ENCODE measurements around the gene USP16. TPM values are rescaled to one million over a fixed set of nuclear protein-coding genes. Genes with fewer than 3 reads are reported as not detected.

The USP16 gene
- total RNA-seq, 2 donors from 2014 or later: 33.3 to 34.2 TPM

DNA sequence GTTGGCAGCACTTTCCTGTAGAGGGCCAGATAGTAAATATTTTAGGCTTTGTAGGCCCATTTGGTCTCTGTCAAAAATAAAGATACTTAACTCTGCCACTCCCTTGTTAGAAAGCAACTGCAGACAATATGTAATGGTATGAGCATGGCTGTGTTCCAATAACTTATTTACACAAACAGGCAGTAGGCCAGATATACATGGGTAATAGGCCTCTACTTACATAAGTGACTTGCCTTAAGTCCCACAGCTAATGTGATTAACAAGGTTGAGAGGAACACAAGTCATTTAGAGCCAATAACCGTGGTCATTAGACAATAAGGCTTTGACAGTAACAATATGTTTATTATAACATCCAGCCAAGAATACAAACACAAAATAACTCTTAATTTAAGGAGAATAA is 31.5 kb downstream of the USP16 start:
- no peaks in the 10 kb centered on the region for H3K9me3 ChIP-seq
- no peak overlapping the region for H3K9ac ChIP-seq (ENCODE audit: low read depth in 2 of 2, low read length in 2 of 2)
- no peak overlapping the region for H3K4me3 ChIP-seq
- no peaks in the 10 kb centered on the region for H3K4me1 ChIP-seq
- intact Hi-C loops (cut with DNase I): loop anchor here (10.0 kb wide), 1 partner anchor 71 kb away; no protein-coding TSS in a partner anchor
- no peaks in the 10 kb centered on the region for H3K27me3 ChIP-seq
- peaks cover 7% of the 10 kb centered on the region for H3K36me3 ChIP-seq
- H3K27ac ChIP-seq: no peak overlapping the region
- TF ChIP-seq, protein P1, sequence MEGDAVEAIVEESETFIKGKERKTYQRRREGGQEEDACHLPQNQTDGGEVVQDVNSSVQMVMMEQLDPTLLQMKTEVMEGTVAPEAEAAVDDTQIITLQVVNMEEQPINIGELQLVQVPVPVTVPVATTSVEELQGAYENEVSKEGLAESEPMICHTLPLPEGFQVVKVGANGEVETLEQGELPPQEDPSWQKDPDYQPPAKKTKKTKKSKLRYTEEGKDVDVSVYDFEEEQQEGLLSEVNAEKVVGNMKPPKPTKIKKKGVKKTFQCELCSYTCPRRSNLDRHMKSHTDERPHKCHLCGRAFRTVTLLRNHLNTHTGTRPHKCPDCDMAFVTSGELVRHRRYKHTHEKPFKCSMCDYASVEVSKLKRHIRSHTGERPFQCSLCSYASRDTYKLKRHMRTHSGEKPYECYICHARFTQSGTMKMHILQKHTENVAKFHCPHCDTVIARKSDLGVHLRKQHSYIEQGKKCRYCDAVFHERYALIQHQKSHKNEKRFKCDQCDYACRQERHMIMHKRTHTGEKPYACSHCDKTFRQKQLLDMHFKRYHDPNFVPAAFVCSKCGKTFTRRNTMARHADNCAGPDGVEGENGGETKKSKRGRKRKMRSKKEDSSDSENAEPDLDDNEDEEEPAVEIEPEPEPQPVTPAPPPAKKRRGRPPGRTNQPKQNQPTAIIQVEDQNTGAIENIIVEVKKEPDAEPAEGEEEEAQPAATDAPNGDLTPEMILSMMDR (IDR thresholded peaks at IDR 0.05): no peak
- DNase-seq: no peak

DNA sequence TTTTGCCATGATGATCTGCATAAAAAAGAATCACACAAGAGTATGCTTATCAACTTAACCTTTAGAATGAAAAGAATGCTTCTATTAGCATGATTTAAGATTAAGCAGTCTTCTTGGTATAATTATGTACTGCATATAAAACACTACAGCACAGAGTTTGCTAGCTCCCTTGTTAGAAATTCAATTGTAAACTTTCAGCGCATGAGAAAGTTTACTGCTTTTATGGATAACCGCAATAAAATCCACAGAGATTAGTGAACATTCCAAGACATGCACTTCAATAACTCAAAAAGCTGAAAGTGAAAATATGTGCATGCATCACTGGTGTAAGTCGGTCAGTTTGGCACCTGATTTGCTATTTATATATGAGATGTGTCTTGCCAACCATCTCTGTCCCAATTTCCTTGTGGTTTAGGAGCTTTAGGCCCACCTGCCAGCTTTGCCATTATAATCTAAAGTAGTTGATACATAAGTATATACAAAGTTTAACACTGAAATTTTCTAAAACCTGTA is 32.1 kb downstream of the USP16 start:
- H3K36me3 ChIP-seq: peaks cover 7% of the 10 kb centered on the region
- H3K4me1 ChIP-seq: no peaks in the 10 kb centered on the region
- TF ChIP-seq, protein P1 (IDR thresholded peaks at IDR 0.05): no peak
- no peak for DNase-seq
- no peak overlapping the region for H3K27ac ChIP-seq
- no peaks in the 10 kb centered on the region for H3K9me3 ChIP-seq
- no peak overlapping the region for H3K9ac ChIP-seq (ENCODE audit: low read depth in 2 of 2, low read length in 2 of 2)
- H3K27me3 ChIP-seq: no peaks in the 10 kb centered on the region
- intact Hi-C loops (cut with DNase I): loop anchor here (10.0 kb wide), 1 partner anchor 72 kb away; no protein-coding TSS in a partner anchor
- H3K4me3 ChIP-seq: no peak overlapping the region

GRCh38 chr21:29064850-29065481 is 40.5 kb downstream of the USP16 start:
- H3K9ac ChIP-seq (ENCODE audit: low read depth in 2 of 2, low read length in 2 of 2): no peak overlapping the region
- no peak for DNase-seq
- intact Hi-C loops (cut with DNase I): no loop called here
- H3K27ac ChIP-seq: no peak overlapping the region
- no peak overlapping the region for H3K4me3 ChIP-seq
- TF ChIP-seq, protein P1 (IDR thresholded peaks at IDR 0.05): no peak
- H3K36me3 ChIP-seq: peaks cover 12% of the 10 kb centered on the region
- H3K27me3 ChIP-seq: no peaks in the 10 kb centered on the region
- no peaks in the 10 kb centered on the region for H3K9me3 ChIP-seq
- H3K4me1 ChIP-seq: no peaks in the 10 kb centered on the region

DNA sequence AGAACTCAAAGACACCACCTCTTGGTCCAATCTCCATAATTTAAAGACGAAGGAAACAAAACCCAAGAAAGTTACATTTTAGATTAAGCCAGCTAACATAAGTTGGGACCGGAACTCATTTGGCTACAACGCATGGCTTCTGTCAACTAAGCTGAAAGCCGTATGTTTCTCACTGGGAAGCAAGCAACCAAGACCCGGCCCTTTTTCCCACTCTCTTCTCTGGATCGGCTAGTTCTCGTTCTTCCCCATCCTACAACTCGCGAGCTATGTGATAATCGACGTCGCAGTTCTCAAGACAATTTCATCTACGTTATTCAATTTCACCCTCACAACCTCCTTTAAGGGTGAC is 48.4 kb downstream of the USP16 start:
- TF ChIP-seq, protein P1 (IDR thresholded peaks at IDR 0.05): no peak
- no peaks in the 10 kb centered on the region for H3K4me1 ChIP-seq
- peak overlapping the region; percentile 95 for H3K4me3 ChIP-seq
- no peaks in the 10 kb centered on the region for H3K36me3 ChIP-seq
- no peak for DNase-seq
- no peaks in the 10 kb centered on the region for H3K9me3 ChIP-seq
- no peaks in the 10 kb centered on the region for H3K27me3 ChIP-seq
- H3K27ac ChIP-seq: peak overlapping the region; percentile 95
- peak overlapping the region; percentile 89 to 93 for H3K9ac ChIP-seq (ENCODE audit: low read depth in 2 of 2, low read length in 2 of 2)
- intact Hi-C loops (cut with DNase I): no loop called here

DNA sequence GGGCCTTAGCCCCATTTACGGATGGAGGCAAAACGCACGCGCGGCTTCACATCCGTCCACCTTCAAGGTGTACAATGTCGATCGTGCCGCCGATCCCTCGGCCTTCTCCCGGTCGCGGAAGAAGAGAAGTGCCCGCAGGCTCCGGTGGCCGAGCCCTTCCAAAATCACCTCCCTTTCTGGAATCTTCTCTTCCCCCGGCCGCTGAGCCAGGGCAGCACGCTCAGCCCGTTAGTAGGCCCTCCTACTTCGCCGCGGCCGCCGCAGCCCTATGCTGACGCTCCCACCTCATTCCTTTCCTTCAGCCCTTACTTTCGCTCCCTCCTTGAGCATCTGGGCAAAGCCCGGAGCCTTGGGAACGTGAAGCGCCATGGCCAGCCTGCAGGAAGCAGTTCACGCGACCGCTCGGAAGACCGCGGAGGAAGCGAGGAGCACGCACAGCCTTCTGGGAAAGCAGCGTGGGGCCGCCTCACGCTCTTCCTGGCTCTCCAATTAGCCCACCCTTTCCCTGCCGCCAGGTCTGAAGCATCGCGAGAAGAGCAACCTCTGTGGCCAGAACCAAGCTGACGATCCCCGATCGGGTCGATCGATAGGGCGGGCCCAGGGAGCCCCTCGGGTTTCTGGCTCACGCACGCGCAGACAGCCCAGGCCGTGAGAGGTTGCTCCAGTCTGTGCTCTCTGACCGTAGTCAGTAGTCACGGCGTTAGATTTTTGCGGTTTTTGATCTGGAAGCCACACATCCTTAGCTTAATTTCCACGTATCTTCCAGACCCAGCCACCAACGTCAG is 48.9 kb downstream of the USP16 start, which contains the start of gene CCT8:
CCT8 (minus strand) TSS at position 427 of the 785 bp plus-strand sequence; CDS start at position 369, 58 bp downstream.
- intact Hi-C loops (cut with DNase I): no loop called here
- TF ChIP-seq, protein P1 (IDR thresholded peaks at IDR 0.05): no peak
- H3K27me3 ChIP-seq: no peaks in the 10 kb centered on the region

More for the DNA sequence above, 48.9 kb downstream of the USP16 start, which contains the start of gene CCT8:
- H3K36me3 ChIP-seq: no peaks in the 10 kb centered on the region
- no peaks in the 10 kb centered on the region for H3K4me1 ChIP-seq
- peak within 1 kb of the TSS; percentile 89 to 93 for H3K9ac ChIP-seq (ENCODE audit: low read depth in 2 of 2, low read length in 2 of 2)
- peak within 1 kb of the TSS; percentile 95 for H3K4me3 ChIP-seq
- no peaks in the 10 kb centered on the region for H3K9me3 ChIP-seq
- DNase-seq: peak; percentile 99
- H3K27ac ChIP-seq: peak within 1 kb of the TSS; percentile 95

All from colonic mucosa (tissue), 4 donors.